Dedifferentiated amniotic fluid mesenchymal stem cell (primary cell): ENCODE data around the gene HIPK3.
"Not testable (repeated sequence)": the region's sequence is repeated elsewhere in the genome, so short reads cannot be mapped to it uniquely, and the experiment has no call there.

Experiments
- DNase-seq: peaks from one replicate; pipeline ENCODE4 v3.0.0-alpha.2; 2016; ENCODE audit errors: extremely low spot score

Gene HIPK3

DNA sequence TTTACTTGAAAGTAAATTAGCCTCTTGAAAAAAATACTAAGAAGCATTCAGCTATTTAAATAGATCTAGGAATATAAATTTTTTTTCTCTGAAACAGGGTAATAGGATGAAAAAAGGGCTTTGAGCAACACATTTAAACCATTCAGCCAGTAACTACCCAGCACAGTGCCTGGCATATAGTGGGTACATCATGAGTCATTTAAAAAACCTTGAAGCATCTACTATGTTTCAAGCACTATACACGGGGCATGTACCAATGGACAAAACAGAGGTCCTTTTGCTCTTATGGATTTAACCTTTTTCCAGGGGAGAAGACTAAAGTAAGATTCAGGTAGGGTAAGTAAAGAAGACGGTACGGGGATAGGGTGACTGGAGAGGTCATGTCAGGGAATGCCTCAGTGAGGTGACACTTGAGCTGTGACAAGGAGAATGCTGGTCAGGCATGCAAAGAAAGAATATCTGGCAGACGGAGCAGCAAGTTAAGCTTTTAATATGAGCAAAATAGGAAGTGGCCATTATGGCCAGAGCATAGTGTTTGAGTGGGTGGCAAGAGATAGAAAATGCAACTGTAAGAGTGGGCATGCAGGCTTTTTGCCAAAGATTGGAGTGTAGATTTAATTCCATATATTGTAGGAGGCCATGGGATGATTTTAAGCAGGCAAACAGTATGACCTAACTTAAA is 101.1 kb downstream of the HIPK3 start:
- DNase-seq = no peak

DNA sequence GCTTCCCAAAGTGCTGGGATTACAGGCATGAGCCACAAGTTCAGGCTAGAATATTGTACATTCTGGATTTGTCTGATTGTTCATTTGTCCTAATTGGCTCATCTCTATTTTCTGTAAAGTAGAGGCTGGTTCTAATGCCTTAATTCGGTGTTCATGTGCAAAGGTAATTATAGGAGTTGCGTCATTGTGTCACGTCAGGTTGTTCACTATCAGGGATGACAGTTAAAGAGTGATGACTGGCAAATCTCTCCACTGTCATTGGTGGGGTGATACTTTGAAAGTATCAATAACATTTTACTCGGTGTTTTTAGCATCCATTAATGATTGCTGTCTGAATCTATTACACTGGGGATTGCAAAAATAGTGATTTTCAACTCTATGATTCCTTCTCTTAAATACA is 103.5 kb downstream of the HIPK3 start:
- DNase-seq = no peak

DNA sequence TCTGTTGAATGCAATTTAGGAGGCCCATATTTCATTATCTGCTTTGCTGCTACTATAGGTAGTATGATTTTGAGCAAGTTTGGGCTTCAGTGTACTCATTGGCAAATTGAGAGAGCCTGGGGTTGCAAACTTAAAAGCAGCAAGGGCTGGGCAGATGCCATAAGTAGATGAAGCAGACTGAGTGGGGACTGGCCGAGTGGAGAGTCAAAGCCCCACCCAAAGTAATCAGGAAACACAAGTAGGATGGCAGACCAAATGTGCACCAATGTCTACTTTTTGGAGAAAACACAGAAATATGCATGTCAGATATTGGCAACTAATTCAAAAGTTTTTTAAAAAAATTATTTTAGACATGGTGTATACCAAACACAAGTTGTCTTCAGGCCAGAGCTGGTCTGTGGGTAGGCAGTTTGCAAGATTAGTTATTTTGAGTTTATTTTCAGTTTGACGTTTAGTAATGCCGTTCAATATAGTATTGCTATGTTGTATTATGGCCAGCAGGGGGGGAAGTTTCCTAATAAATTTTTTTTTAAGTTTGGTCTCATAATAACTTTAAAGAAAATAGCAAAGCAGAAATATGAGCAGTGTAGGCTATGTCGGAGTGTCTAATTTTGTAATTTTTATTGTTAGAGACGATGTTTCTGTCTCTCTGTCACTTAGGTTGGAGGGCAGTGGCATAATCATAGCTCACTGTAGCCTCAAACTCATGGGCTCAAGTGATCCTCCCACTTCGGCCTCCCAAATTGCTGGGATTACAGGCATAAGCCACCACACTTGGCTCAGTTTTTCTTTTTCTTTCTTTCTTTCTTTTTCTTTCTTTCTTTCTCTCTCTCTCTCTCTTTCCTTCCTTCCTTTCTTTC is 105.1 kb downstream of the HIPK3 start:
- peak; percentile 52 for DNase-seq

DNA sequence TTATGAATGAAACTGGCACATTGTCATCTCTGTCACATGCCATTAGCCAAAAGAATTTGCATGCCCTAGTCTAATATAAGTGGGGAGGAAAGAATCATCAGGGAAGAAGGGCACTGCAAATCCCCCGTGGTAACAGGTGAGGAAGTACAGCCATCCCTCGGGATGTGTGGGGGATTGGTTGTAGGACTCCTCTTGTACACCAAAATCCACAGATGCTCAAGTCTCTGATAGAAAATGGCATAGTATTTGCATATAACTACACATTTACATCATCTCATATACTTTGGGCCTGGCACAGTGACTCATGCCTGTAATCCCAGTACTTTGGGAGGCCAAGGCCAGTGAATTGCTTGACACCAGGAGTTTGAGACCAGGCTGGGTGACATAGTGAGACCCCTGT is 109.7 kb downstream of the HIPK3 start:
- no peak for DNase-seq

DNA sequence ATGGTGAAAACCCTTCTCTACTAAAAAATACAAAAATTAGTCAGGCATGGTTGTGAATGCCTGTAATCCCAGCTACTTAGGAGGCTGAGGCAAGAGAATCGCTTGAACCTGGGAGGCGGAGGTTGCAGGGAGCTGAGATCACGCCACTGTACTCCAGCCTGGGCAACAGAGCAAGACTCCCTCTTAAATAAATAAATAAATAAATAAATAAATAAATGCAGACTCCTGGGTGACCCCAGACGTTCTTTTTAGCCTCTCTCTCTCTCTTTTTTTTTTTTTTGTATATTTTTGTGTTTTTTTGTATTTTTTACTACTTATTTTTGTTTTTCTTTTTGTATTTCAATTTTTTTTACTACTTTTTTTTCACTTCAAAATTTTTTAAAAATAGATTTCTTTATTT is 111.3 kb downstream of the HIPK3 start:
- not testable (repeated sequence) for DNase-seq

DNA sequence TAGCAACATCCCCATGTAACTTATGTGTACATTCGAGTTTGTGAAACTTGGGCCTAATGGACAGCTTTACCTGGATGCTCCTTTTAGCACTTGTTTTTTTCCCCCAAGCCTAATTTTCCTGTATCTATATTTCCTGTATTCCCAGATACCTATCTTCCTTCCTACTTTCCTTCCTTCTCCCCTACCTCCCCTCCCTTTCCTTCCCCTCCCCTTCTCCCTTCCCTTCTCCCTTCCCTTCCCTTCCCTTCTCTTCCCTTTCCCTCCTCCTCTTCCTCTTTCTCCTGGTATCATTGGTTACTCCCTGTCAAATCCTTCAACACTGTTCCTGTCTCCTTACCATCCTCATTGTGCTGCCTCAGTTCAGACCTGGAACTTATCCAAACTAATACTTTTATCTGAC is 111.8 kb downstream of the HIPK3 start:
- DNase-seq = no peak

DNA sequence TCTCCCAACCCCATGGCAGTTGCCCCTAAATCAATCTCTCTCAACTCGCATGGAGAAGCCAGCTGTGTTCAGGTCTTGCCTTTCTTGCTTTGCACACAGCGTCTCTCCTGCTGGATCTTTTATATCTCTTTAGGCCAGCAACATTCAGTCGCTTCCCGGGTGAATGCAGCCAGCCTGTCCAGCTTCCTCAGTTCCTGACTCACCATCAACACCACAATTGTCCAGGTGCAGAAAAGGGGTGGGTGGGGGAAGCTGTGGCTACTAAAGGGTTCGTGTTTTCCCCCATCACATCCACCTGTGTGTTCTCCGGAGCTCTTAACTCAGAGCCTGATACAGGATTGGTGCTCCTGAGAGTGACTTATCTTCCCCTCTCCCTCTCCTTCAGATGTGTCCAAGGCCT is 116.5 kb downstream of the HIPK3 start:
- DNase-seq = no peak

DNA sequence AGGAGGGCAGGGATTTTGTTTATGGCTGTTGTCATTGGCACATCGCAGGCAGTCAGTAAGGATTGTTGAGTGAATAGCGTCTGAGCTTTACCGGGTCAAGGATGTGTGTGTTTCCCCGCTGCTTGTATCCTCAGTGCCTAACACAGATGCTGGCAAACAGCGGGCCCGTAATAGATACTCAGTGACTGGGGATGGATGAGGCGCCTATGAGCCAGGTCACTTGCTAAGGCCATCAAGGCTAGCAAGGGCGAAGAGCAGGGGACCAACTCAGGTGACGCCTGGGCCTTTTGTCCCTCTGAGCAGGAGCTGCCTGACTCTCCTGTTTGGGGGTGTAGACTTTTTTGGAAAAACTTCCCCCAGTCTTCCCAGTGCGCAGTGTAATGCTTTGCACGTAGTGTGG is 118.1 kb downstream of the HIPK3 start:
- DNase-seq = no peak

DNA sequence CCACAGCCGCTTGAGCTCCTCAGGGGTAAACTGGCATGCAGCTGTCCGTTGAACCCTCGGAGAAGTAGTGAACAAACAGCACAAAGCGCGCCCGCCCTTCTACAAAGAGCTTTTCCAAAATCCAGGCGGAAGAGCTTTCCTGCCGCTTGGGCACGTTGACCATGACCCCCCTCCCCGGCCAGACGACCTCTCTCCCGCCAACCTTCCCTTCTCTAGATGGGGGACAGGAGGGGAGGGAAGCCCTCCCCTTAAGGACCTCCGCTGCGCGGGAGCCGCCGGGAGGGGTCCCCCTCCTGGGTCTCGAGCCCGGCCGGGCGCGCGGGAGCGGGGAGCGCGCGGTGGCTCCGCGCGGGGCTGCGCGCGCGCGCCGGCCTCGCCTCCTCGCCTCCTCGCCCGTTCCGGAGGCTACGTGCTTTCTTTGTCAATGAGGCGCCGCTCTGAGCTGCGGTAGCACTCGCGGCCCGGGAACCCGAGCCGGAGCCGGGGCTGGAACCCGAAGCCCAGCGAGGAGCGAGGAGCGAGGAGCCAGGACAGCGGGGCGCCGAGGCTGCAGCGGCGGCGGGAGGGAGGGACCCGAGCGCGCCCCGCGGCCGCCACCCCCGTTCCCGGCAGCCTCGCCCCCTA is 118.6 kb downstream of the HIPK3 start, which contains the start of gene KIAA1549L:
TSS of gene KIAA1549L (plus strand) at position 421 of the 624 bp plus-strand sequence.
- DNase-seq = no peak

DNA sequence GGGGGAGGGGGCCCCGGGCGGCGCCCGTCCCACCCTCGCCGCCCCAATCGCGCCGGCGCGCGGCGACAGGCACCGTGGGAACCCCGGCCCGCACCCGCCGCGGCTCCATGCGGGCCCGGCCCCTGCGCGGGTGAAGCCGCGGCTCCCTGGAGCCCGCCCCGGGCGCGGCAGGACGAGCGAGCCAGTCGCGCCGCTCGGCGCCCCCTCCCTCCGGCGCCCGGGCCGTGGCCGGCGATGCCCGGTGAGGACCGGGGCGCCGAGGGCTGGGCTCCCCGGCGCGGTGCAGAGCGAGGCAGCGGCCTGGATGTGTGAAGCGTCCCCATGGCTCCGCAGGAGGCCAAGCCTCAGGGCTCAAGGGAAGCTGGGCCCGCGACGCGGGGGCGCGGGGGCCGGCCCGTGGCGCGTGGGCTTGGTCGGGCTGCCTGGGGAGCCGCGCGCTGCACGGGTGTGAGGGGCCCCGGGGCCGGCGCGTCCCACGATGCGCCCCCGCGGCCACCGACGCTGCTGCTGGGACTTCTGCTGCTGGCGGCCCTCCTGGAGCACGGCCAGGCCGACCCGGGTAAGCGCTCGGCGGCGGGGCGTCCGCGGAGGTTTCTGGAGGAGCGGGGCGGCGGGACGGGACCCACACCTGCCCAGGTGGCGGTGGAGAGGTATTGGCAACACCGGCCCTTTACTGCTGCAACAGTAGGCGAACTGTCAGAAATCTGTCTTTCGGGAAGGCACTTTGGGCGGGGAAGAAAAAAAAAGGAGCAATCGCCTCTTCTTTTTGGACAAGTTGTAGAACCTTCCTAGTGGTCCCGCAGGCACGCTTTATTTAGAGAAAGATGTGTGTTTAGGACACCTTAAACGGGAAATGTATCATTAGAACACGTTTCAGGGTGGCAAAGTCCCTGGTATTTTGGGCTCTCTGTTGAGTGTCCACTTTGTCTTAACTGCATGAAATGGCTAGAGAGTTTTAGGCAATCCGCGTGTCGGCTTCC is 119.4 kb downstream of the HIPK3 start:
- DNase-seq = no peak

DNA sequence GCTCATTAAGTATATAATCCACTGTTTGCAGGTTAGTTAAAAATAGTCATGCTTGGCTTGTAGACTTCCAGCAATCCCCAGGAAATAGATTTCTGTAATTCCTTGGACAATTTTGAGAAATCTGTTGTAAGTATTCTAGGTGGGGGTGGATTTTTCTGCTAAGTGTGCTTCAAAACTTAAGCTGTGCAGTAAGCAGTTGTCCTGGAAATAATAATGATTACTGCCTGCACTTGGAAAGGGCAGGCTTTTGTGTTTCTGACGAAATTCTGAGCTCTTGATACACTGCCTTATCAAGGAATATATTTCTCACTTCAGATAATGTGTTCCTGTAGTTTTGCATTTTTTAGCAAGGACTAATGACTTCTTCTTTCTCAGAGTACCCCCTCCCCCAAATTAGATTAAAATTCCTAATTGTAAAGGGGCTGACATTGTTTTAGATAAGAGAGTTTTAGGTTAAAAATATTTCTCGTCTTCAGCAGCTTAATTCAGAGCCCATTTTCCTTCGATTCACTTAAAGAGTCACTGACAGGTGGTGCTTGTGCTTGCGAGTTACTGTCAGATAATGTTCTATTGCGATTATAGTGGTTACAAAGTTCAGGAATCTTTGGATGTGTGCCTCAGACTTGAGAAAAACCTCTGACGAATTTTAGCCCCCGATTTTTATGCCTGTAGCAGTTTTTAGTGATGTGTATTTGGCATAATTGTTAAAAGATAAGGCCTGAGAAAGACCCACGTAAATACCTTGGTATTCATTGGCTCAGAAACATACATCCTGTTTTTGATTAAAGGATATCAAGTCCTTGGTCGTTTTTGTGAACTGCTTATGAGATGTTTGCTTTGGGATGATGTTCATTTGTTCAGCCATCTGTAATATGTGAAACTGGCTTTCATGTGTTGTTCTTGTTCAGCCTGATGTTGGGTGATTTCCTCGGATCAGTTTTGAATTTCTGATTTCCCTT is 120.5 kb downstream of the HIPK3 start:
- DNase-seq = no peak

DNA sequence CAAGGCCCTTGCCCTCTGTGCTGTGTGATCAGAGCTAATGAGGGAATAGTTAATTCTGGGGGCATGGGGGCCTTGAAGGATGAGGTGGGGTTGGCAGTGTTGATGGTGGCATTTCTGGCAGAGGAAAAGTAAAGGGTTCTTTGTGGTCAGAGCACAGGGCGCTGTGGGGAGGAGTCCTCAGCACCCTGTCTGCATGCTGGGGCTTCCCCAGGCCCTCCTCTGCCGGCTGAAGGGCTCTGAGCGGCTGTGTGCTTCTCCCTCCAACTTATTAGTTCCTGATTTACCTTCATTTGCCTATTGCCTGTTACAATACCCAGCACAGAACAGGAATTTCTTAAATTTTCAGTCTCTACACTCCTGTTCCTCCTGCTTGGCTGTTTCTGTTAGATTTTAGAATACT is 122.8 kb downstream of the HIPK3 start:
- no peak for DNase-seq

DNA sequence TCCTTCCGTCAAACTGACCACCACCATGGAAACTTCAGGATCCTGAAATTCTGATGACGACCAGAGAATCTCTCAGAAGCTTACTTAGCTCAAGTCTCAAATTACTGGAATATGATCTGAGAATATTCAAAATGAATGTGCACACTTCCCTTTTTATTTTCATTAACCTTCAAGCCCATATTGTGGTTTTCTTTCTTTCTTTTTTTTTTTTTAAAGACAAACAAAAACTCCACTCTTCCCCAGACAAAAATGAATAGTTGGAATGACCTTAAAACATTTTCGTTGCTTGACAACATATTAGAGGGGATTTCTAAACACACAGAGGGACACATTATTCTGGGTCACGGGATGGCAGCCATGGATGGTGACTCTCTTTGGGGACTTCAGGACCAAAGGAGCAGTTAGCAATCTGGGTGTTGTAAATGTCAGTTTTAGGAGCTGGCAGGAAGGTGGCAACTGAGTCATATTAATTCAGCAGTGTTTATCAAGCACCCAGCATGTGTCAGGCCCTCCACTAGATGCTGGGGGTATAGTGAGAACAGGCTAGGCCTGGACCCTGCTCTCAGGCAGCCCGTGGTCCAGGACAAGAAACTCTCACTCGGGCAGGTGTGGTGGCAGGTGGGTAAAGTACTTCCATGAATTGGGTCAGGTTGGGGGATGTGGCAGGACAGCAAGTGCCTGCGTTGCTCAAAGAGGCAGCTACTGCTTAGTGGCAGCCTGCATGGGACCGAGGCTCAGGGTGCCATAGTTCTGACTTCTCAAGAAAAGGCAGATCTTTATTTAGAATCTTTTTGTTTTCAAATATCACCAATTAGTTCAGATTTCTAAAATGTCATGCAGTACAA is 126.1 kb downstream of the HIPK3 start:
- no peak for DNase-seq

DNA sequence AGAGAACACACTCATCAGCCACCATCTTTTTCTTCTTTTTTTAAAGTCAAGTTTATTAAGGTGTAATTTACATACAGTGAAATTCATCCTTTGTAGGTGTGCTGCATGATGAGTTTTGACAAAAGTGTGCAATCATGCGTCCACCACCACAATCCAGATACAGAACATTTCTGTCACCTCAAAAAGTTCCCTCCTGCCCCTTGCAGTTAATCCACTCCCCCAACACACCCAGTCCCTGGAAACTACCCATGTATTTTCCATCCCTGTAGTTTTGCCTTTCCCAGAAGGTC is 126.7 kb downstream of the HIPK3 start:
- DNase-seq = no peak

DNA sequence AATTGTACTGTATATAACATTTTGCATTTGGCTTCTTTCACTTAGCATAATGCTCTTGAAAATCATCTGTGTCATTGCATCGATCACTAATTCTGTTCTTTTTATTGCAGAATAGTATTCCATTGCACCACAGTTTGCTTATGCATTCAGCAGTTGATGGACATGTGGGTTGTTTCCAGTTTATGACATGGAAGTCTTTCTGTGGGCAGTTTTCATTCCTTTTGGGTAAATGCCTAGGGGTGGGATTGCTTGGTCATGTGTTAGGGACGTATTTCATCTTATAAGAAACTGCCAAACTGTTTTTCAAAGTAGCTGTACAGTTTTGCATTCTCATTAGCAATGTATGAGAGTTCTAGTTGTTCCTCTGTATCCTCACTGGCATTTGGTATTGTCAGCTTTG is 127.0 kb downstream of the HIPK3 start:
- DNase-seq = no peak

DNA sequence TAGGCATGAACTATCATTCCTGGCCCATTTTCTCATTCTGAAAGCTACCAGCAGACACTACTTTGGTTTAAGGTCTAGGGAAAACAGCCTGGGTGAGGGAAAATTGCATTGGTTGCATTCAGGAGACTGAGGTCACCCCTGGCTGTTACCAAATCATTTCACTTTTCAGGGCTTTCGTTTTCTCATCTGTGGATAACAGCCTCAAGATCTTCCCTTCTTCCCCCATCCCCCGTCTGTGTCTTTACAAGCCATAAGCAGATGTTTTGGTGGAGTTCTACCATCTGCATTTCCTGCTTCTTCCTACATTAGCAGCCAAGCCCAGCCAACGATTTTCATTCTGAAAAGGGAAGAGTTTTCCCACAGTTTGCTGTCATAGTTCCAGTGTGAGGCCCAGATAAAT is 130.4 kb downstream of the HIPK3 start:
- DNase-seq = no peak

DNA sequence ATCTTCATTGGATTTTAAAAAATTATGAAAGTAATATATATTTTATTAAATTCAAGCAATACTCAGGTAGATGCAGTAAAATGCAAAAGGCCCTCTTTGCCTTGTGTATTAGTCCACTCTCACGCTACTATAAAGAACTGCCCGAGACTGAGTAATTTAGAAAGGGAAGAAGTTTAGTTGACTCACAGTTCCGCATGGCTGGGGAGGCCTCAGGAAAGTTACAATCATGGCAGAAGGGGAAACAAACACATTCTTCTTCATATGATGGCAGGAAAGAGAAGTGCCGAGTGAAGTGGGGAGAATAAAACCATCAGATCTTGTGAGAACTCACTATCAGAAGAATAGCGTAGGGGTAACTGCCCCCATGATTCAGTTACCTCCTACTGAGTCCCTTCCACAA is 130.8 kb downstream of the HIPK3 start:
- no peak for DNase-seq

DNA sequence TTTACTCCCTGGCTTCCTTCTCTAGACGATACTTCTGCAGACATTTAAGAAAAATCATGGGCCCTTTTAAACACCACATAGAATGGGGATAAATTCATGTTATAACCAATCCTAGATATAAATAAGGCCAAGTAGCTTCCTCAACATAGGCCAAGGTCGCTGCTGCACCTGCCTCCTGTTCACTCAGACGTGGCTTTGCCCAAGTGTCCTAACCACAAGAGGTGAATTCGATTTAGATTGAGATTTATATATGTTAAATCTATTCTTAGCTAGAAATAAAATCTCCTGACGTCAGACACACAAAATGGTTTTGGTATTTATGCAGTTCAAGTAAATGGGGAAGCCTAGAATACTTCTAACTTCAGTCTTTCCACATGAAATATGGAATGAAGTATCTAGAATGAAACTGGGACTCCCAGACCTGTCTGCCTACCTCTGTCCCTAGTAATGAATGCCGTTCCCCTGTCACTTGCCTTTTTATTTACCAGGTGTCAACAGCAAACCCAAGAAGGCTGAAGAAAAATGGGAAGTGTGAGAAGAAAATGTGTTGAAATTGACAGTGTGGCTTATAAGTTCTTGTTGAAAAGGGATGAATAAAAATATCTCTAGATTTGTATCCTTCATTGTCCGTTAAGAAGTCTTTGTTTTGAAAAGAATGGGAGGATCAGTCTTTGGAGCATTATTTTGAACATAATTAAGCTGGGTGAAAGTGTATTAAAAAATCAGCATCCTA is 131.8 kb downstream of the HIPK3 start:
- DNase-seq = no peak

DNA sequence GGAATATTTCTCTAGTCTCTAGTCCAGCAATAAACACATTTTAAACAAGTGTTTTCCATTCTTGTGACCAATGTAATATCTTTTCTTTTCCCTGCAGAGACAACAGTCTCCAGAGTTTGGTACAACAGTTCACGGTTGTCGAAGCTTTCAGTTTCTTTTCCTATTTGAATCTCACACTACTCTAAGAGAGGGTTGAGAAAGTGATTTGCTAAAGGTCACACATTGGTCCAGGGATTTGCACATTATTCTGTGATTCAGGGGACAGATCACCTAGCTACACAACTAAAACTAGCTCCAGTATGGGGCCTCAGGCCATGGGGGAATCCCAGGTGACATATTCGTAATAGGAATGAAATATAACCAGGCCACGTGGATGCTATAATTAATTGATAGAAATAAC is 132.5 kb downstream of the HIPK3 start:
- DNase-seq = no peak
